Epidermal melanocyte (primary cell): ENCODE data around the gene ENPP6.
"Not testable (repeated sequence)": the region's sequence is repeated elsewhere in the genome, so short reads cannot be mapped to it uniquely, and the experiment has no call there.

Experiments used
- DNase-seq: peaks from one replicate; pipeline ENCODE4 v3.0.0; 2011; ENCODE audit warnings: low spot score; ENCODE audit not compliant: insufficient read length

ENPP6 gene

GRCh38 chr4:184148738-184149637, 68.7 kb downstream of the ENPP6 start:
- no peak for DNase-seq

- no peak for DNase-seq
Observed at GRCh38 chr4:184147858-184148737, 69.6 kb downstream of the ENPP6 start.

- DNase-seq: no peak
Observed at GRCh38 chr4:184146951-184147350, 70.7 kb downstream of the ENPP6 start.

GRCh38 chr4:184145596-184145995, 72.1 kb downstream of the ENPP6 start:
- DNase-seq: no peak

GRCh38 chr4:184143770-184144564, 73.7 kb downstream of the ENPP6 start:
- no peak for DNase-seq

- DNase-seq: no peak
Observed at GRCh38 chr4:184142121-184143000, 75.3 kb downstream of the ENPP6 start.

- not testable (repeated sequence) for DNase-seq
Observed at GRCh38 chr4:184140901-184141300, 76.8 kb downstream of the ENPP6 start.

- no peak for DNase-seq
Observed at GRCh38 chr4:184136525-184136924, 81.1 kb downstream of the ENPP6 start.

GRCh38 chr4:184126800-184127199, 90.9 kb downstream of the ENPP6 start:
- no peak for DNase-seq

- DNase-seq: no peak
Observed at GRCh38 chr4:184122631-184123408, 94.9 kb downstream of the ENPP6 start.

GRCh38 chr4:184120549-184121127, 97.0 kb downstream of the ENPP6 start:
- DNase-seq: no peak

GRCh38 chr4:184117662-184118199, 99.9 kb downstream of the ENPP6 start:
- DNase-seq: no peak

- DNase-seq: no peak
Observed at GRCh38 chr4:184115399-184115798, 102.3 kb downstream of the ENPP6 start.

- DNase-seq: no peak
Observed at GRCh38 chr4:184114431-184114830, 103.2 kb downstream of the ENPP6 start.

GRCh38 chr4:184112006-184112550, 105.6 kb downstream of the ENPP6 start:
- DNase-seq: no peak

- no peak for DNase-seq
Observed at GRCh38 chr4:184111233-184111832, 106.3 kb downstream of the ENPP6 start.

- DNase-seq: no peak
Observed at GRCh38 chr4:184110452-184111224, 107.0 kb downstream of the ENPP6 start.
